Measurements from ENCODE around the gene BCAS3.

The BCAS3 gene

DNA sequence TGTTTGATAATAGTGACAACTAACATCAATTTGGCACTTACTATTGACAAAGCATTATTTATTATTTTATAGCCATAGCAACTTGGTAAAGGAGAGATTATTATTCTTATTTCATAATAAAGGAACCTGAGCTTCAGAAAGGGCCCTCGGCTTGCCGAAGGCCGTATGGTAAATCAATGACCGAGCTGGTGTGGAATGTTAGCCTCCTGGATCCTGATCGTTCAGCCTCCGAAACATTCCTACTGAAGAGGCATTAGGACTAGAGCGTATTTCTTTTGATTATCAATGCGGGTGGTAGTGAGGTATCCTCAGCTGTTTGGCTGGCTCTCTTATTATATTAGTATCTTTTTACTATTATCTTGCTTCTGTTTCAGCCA lies 522.7 kb downstream of the BCAS3 start:
- no peak for DNase-seq (ENCODE audit: low spot score)

DNA sequence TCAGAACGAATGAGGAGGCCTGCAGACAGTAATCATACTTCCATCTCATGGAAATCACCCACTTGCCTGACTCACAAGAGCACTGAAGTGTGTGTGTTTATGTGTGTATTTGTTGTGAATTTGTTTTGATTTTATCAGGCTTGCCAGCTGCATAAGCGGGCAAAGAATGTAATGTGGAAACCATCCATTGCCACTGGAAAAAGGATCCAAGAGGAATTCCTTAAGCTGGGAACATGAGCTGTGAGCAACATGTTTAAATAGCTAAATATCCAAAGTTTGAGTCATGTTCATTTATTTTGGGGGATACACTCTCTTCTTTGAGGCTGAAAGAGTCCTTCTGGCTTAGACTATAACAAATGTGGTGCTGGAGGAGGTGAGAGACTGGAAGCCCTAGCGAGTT lies 523.6 kb downstream of the BCAS3 start:
- no peak for DNase-seq (ENCODE audit: low spot score)

DNA sequence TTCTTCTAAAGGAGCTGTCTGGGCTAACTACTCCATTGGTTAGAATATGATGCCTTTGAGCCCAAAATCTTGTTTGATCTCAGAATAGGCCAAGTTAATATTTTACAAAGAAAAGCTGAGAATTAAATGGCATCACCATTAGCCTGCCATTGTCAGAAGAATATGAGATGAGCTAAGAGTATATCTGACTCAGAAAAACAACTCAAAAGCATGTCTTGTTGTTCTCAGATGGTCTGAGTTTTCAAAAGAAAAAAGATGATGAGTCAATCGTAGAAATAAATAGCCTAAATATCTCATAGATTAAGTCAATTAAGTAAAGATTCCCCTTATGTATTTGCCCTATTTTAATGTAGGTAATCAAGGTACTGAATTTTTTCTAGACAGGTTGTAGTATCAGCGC lies 524.9 kb downstream of the BCAS3 start:
- DNase-seq (ENCODE audit: low spot score) = no peak

DNA sequence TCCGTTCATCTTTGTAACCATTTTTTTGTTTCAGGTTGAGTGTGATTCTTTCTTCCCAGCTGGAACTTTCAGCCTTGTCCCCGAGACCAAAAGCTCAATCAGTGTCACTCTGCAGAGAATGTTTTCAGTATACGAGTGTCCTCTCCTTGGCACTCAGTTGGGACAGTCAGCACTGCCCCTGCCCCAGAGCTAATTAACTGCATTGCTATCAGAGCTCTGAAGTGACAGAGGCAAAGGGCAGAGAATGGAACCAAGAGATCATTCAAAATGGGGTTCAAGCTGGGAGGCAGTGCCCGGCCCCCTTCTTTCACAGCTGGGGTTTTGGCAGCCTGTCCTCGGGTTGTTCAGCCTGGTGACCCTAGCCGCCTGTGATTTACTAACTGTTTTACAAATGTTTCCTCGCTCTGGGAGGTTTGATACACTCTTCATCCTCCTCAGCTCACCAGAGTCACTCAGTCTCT lies 526.0 kb downstream of the BCAS3 start:
- DNase-seq (ENCODE audit: low spot score) = no peak

DNA sequence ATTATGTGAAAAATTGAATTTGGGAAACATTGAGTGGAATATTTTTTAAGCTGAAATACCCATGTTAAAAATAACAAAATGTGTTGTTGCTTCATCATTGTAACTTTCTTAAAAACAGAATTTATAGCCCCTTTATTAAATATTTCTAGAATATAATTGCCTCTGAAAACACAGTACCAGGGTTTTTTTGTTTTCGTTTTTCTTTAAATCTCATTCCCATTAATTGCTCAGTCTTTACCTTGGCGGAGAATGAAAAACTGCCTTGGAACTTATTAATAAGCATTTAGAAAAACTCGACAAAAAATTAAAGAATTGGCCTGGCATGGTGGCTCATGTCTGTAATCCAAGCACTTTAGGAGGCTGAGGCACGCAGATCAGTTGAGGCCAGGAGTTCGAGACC lies 526.8 kb downstream of the BCAS3 start:
- DNase-seq (ENCODE audit: low spot score) = no peak

DNA sequence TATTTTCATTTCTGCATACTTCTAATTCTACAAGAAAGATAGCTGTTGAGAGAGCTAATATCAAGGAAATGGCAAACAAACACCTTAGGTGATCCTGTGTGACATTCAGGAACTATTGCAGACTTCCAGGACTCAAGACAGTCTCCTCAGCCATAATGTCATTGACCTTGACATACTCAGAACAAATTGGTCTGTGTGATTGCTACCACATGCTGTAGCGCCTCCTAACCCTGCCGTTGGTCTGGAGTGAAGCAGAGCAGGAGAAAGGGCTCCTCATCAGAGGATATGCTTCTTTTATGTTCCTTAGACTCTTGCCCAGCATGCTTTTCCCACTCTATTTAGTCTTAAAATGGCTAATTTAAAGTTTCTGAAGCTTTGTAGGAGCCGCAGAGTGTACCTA lies 527.8 kb downstream of the BCAS3 start:
- DNase-seq (ENCODE audit: low spot score) = no peak

DNA sequence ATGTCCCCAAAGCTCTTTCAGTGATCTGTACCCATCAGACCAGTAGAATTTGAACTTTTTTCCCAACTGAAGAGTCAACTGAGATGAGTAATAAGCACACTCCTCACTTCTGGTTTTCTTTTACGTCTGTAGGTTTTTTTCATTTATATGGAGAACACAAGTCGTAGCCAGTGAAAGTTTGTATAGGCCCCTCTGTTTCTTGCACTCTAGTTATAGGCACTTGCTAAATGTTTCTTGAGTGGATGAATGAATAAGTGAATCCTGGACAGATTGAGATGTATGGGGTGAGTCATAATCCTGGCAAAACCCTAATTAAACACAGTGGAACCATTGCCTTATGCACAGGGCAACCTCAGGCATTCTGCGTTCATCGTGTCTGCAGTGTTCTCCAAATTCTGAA lies 528.3 kb downstream of the BCAS3 start:
- DNase-seq (ENCODE audit: low spot score) = no peak

DNA sequence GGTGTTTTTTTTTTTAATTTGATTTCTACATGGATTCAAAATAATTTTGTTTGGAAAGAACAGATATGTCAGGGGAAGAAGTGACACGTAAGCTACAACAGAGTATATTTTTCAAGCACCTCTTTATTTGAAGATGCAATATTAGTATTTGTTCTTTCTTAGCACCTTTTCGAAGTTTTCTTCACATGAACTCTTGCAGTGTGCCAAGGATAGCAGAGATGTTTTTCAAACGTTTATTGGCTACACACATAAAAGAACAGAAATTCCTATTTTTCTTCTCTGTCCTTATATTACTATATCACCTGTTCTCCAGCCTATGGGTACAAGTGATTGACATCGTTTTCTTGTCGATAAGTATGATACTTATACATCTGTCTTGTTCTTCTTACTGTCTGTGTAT lies 529.3 kb downstream of the BCAS3 start:
- DNase-seq (ENCODE audit: low spot score) = no peak

DNA sequence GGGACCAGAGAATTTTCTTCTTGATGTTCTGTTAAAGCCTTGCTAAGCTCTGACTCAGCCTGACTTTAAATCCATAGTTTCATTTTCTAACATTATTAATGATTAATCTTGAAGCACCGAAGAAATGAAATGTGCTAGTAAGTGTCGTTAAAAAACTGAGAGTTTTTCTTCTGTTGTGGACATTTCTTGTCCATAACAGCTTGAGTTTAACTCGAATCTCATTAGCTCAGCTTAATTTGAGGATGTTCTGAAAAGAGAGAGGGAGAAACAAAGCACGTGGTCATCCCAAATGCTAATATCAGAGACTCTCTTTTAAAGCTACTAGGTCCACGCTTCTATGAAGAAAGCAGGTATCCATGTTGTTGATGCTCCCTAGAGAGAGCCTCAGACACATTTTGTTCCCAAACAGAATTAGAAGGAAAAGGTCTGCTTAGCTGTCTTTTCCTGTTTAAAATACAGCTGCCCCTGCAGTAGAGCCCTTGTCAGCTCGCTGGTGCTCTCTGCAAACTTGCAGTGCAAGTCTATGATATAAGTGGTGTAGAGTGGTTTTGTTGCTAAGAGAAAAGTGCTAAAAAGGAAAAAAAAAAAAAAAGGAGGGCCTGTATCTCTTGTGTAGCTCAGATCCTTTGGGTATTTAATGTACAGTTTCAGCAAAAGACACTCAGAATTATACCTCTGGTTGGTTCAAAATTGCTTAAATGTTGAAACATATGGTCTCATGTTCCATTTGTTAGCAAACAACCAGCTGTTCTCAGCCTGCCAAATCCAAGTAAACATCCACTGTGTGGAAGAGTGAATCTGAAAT lies 530.9 kb downstream of the BCAS3 start:
- no peak for DNase-seq (ENCODE audit: low spot score)

DNA sequence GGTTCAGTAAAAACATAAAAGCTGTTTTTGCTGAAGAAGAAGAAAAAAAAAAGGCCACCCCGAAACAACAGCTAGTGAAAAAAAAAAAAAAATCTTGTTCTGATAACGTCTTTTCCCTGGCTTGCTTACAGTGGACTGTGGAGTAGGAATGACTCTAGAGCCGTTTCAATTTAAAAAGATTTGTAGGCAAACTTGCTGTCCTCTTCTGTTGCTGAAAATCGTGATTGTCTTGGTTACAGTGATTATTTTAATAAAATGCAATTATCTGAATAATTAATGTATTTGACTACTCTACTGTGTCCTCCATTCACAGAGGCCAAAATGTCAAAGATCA lies 531.4 kb downstream of the BCAS3 start:
- no peak for DNase-seq (ENCODE audit: low spot score)

DNA sequence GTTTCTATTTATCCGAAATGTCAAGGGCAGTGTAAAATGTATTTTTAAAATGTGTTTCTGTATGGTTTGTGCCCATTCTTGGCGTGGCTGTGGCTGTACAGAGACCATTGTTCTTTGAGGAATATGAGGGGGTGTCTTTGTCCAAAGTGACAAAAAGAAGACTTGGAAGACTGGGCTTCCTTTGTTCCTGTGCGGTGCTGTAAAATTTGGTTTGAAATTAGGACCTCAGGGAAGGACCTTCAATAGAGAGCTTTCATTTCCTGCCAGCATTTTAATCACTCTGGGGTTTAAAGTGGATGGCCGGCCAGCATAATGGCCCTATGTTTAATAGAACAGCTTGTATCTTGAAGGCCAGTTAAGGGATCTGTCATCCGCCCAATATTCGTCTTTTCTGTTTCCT lies 531.9 kb downstream of the BCAS3 start:
- DNase-seq (ENCODE audit: low spot score) = peak; percentile 6

DNA sequence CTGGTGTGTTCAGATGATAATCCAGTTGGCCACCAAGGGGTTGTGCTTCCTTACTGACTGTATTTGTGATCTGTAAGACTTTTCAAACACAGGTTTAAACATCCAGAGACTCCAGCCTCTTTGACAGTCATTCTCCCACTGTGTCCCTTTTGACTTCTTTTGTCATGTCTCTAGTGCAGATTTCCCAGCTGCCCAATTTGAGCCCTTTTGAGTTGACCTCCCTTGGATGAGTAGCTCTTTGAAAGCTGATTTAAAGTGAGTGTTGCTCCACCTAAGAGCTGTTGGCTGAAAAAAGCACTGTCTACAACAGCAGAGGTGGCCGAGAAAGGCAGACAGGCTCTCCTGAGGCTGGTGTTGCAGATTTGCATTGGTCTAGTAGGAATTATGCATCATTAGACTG lies 533.6 kb downstream of the BCAS3 start:
- DNase-seq (ENCODE audit: low spot score) = no peak

DNA sequence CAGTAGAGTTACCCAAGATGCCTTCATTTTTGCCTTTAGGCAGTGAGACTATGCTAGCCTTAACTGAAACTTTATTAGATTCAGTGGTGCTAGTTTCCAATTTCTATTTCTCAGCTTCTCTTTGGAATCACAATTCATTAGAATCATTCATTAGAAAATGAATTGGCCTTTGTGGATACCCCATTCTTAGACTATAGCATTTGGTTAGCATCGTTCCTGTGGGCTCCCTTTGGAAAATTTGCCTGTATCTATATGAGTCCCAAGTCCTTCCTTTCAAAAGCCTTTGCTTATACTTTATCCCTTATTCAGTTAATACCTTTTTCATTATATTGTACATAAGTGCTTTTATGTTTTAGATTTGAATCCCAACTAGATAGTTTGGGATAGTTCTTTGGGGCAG lies 535.0 kb downstream of the BCAS3 start:
- no peak for DNase-seq (ENCODE audit: low spot score)

DNA sequence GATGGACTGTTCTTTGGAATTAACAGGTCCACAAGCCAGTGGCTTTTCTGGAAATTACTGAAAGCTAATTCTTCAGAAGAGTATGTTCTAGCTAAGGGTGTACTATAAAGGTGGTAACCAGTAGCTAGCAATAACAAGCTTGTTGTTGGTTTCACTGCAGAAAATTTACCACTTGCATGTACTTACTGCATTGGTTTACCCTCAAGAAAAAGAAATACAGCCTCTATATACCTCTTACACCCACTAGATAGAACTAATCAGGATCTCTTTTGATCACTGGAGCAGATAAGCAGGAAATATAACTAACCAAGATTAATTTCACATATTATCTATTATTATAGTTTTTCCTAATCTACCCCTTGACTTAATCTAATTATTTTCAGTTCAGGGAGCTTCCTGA lies 537.1 kb downstream of the BCAS3 start:
- DNase-seq (ENCODE audit: low spot score) = no peak

DNA sequence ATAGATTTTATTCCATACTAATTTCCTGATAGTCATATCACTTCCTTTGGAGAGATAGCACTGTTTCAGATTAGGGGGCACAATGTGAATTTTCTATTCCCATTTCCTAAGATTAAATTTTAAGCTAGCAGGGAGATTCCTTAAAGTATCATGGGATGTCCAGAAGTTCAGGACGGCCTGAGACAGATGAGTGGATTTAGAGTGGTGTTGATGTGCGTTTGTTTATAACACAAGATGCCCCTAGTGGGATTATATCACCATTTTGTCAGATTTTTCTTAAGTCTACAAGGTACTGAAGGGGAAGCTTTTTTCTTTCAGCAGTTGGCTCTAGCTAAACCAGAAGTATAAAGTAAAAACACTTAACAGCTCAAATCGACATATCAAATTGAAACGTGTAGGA lies 538.4 kb downstream of the BCAS3 start:
- DNase-seq (ENCODE audit: low spot score) = no peak

DNA sequence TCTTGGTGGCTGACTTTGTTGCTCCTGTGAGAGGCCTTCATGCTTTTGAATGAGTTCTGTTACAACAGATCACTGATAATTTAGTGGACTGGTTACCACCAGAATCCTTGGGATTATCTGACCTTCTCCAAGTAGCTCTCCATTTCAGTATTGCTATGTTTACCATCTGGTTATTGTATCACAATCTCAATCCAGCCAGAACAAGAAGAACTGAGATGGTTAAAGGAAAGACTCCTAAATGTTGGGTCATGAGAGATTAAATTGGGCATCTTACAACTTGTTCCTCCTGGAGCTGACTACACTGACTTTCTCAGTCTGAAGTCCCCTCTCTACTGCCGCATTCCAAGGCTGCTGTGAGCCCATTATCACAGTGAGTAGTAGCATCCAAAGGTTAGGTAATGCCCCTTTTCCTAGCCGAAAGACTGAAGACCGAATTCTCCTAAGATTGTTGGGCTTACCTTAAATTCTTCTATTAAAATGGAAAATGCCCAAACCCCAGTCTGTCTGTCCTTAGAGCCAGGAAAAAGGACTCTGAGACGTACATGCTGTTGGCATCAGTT lies 540.3 kb downstream of the BCAS3 start:
- DNase-seq (ENCODE audit: low spot score) = no peak

DNA sequence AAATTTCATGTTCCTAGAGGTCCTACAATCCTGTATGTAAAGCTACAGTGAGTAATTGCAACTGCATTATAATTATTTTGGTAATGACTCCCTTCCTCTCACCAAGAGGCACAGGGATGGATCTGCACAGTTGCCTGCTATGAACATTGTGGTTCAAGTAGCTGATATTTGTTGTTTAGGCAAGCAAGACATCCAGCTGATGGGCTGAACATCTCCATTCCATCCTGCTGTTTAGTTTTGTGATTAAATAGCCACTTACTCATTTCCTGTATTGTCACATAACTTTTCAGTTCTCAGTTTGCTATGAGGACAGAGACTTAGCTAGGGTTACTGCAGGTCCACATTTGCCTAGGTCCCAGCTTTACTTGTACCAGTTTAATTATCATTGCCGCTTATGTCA lies 540.8 kb downstream of the BCAS3 start:
- no peak for DNase-seq (ENCODE audit: low spot score)

DNA sequence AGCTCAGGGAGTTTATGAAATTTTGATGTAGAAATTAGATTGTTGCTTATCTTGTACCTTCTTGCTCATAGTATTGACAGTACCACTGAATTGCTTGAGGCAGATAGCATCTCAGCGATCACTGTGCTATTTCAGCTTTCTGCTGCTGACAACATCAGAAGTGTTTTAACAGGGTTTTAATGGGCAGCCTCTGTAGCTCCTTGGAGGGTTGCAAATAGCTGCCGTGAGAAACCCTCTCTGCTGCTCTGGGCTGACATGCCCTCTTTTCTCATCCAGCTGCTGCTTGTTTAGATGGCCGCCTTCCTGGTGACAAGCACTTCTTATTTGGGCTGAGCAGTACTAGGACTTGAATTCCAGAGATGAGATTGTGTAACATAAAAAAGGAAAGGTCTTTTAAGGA lies 541.8 kb downstream of the BCAS3 start:
- no peak for DNase-seq (ENCODE audit: low spot score)

DNA sequence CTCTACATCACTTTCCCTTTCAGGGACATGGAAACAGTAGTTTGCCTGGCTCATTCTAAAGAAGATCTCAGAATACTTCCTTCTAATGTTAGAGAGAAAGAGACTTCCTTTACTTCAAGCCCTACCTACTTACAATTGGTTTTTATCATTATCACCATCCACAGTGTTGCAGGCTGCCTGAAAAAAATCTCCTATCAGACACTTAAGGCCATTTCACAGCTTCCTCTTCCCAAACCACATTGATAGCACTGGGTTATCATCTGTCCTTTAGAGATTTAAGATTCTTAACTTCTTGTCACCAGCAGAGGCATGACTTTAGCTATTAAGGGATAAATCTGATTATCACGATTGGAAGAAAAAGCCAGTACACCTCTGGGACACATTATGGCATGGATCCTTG lies 543.5 kb downstream of the BCAS3 start:
- no peak for DNase-seq (ENCODE audit: low spot score)

DNA sequence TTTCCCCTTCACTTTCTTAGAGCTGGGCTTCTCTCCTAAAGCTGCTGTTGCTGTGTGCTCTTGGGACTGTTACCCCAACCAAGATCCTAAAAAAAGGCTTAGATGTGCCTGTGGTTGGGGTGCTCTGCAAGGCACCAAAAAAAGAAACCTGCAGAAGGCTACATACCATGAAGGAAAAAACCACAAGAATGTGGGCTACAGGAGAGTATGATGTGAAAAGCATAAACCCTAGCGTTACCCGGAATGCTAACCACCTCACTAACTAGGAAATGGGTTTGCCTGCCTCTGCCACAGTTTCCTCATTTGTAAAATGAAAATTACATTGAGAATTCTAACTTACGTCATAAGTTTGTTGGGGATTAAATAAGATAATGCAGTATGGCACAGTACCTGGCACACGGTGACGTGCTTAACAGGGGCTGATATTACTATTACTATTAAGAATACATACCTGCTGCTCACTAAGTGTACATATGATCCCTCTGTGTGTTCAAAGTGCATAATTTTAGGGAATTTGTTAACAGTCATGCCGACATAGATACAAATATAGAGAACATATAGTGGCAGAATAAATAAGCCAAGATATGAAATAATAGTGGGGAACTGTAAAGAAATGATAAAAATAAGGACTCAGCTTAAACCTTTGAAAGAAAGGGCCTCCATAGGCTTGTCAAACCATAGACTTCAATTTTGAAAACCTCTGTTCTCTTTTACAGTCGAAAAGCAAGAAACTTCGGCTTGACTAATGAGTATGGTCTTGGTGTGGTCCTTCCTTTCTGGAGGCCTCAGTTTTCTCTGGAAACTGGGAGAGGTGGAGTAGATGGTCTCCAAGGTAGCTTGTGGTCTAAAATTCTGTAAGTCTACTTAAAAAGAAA lies 544.2 kb downstream of the BCAS3 start:
- no peak for DNase-seq (ENCODE audit: low spot score)

DNA sequence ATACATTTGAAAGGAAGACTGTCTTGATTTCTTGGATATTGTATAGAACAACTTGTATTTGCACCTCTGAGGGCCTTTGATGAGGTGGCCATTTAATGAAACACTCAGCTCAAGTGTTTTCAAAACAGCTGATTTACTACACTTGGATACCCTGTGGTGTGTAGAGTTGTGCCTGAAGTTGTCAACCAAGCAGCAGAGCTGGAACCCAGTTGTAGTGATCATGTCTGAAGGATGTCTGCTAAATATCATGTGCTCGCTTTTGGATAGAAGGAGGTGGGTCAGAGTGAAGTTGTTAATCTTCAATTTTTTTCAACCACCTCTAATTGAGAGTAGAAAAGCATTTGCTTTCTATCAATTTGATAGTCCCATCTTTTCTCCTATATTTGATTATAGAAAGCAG lies 546.1 kb downstream of the BCAS3 start:
- DNase-seq (ENCODE audit: low spot score) = no peak

DNA sequence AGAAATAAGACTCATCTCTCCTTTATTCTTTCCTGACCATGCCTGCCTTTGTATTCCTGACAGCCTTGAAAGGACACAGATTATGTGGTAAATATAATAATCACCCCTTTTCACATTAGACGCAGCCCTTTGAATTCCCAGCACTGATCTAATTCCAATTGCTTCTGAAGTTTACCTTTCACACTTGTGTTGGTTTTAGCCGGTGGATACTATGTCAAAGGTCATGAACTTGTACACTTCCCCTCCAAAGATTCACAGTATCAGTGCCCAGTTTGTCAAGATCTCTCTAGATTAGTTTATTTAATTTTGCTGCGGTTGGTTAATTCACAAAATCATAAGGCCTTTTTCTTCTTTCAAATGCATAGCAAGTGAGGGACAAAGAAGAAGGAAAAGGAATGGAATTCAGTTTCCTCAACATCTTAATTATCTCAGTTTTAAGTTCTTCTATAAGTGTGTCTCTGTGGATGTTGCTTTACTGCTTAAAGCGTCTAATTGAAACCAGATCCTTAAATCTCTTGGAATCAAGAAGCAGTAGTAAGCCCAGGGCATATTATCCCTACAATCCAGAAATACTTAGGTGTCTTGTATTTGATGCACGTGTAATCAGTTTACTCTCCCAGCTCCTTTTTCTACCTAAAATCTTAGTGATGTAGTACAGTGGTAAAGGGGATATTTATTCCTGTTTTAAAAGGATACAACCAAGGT lies 547.7 kb downstream of the BCAS3 start:
- DNase-seq (ENCODE audit: low spot score) = no peak

DNA sequence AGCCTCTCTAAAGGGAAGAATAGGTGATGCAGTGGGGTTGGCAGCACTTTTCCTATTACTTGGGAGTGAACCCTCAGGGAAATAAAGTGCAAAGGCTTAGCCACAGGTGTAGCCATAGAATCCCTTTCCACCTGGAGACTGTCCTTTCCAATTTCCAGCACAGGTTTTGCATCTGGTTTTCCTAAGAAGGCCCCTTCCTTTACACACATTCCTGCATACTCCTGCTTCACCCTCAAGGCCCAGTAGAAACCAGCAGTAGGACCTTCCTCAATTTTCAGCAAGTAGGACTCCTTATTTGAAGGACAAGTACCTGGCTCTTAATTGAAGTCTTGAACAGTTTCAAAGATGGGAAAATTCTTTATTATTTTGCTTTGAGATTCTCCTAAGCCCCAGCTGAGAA lies 550.2 kb downstream of the BCAS3 start:
- DNase-seq (ENCODE audit: low spot score) = no peak
